K562 (cell line): ENCODE results near the gene DLG3. TPM values are rescaled to one million over a fixed set of nuclear protein-coding genes. Genes with fewer than 3 reads are reported as not detected.

Source experiments
- ARID2 ChIP-seq: fragments of 450-650 bp; IDR thresholded peaks from 2 replicates; pipeline ENCODE4 v1.6.1; 2017; ENCODE audit warnings: antibody characterized with exemption, mild to moderate bottlenecking
- BMI1 ChIP-seq: fragments of 150-350 bp; IDR thresholded peaks from 2 replicates; pipeline ENCODE4 v1.6.1; 2014; ENCODE audit warnings: low read length
- CCNT2 ChIP-seq: IDR thresholded peaks from 2 replicates; pipeline ENCODE4 v1.6.1; 2011; ENCODE audit warnings: borderline replicate concordance, low read depth, mild to moderate bottlenecking, moderate library complexity, mixed read lengths, low read length; ENCODE audit not compliant: insufficient read length; ENCODE audit errors: extremely low read depth
- CHD2 ChIP-seq: IDR thresholded peaks from 2 replicates; pipeline ENCODE4 v1.6.1; 2011; ENCODE audit warnings: low read depth, low read length
- ETV6 ChIP-seq, 3 experiments: fragments of 150-350 bp in 1 of 3; sonication (generic) in 1 of 3; formaldehyde crosslinking in 1 of 3; IDR thresholded peaks; 2 replicates each; pipeline versions ENCODE4 v1.6.1 to v1.8.0; 2014 to 2022; ENCODE audit warnings: borderline replicate concordance in 2 of 3, low read depth in 2 of 3, antibody characterized with exemption in 1 of 3, low read length in 1 of 3, mild to moderate bottlenecking in 1 of 3, missing genetic modification reagents in 1 of 3
- FOXK1 ChIP-seq: sonication (generic); formaldehyde crosslinking; IDR thresholded peaks from 2 replicates; pipeline ENCODE4 v1.8.0; 2022; ENCODE audit warnings: missing genetic modification reagents, mild to moderate bottlenecking, borderline replicate concordance
- GABPA ChIP-seq: fragments of 200-800 bp; sonication (Bioruptor generic); conservative IDR thresholded peaks from 2 replicates; pipeline ENCODE4 v1.6.1; 2016; ENCODE audit warnings: low read depth, missing genetic modification characterization, missing compliant biosample characterization
- HOXB6 ChIP-seq: fragments of 250-450 bp; sonication (Bioruptor Pico); IDR thresholded peaks from 2 replicates; pipeline ENCODE4 v1.5.1; 2022; ENCODE audit warnings: mild to moderate bottlenecking, borderline replicate concordance
- MTA3 ChIP-seq: fragments of 450-650 bp; formaldehyde crosslinking; IDR thresholded peaks from 2 replicates; pipeline ENCODE4 v1.6.1; 2017; ENCODE audit warnings: mild to moderate bottlenecking, borderline replicate concordance
- NCOA2 ChIP-seq, 2 experiments: fragments of 450-650 bp; IDR thresholded peaks; 2 replicates each; pipeline ENCODE4 v1.6.1; 2018; ENCODE audit warnings: mild to moderate bottlenecking in 2 of 2, moderate library complexity in 1 of 2; ENCODE audit not compliant: partially characterized antibody in 2 of 2
- PHTF2 ChIP-seq: fragments of 250-450 bp; sonication (Bioruptor Pico); IDR thresholded peaks from 2 replicates; pipeline ENCODE4 v1.5.0; 2021; ENCODE audit warnings: mild to moderate bottlenecking
- SIX5 ChIP-seq, 2 experiments: IDR thresholded peaks; 2 replicates each; pipeline ENCODE4 v1.6.1; 2011; ENCODE audit warnings: low read length in 2 of 2, borderline replicate concordance in 1 of 2, low read depth in 1 of 2, mild to moderate bottlenecking in 1 of 2, moderate library complexity in 1 of 2; ENCODE audit not compliant: insufficient read depth in 1 of 2
- SMARCC2 ChIP-seq: fragments of 450-650 bp; IDR thresholded peaks from 2 replicates; pipeline ENCODE4 v1.6.1; 2017; ENCODE audit warnings: antibody characterized with exemption, moderate library complexity, mild to moderate bottlenecking, low read depth
- SRSF7 ChIP-seq: fragments of 200-400 bp; formaldehyde crosslinking; optimal IDR thresholded peaks from 2 replicates; pipeline ENCODE3; 2017; ENCODE audit warnings: mild to moderate bottlenecking, low read depth, low read length
- TGIF2 ChIP-seq: sonication (generic); formaldehyde crosslinking; IDR thresholded peaks from 2 replicates; pipeline ENCODE4 v1.8.1; 2022; ENCODE audit warnings: mild to moderate bottlenecking, missing genetic modification reagents, moderate library complexity
- ZBTB7A ChIP-seq: IDR thresholded peaks from 2 replicates; pipeline ENCODE4 v1.6.1; 2011; ENCODE audit warnings: low read depth, mild to moderate bottlenecking, low read length, moderate library complexity, borderline replicate concordance; ENCODE audit not compliant: control insufficient read depth
- ZEB2 ChIP-seq: fragments of 450-650 bp; IDR thresholded peaks from 2 replicates; pipeline ENCODE4 v1.6.1; 2016
- ZNF75A ChIP-seq: fragments of 450-650 bp; formaldehyde crosslinking; IDR thresholded peaks from 2 replicates; pipeline ENCODE4 v1.4.0; 2020; ENCODE audit warnings: mild to moderate bottlenecking
- ZNF830 ChIP-seq: fragments of 250-450 bp; sonication (Bioruptor Pico); IDR thresholded peaks from 2 replicates; pipeline ENCODE4 v1.5.0; 2021; ENCODE audit warnings: mild to moderate bottlenecking
- polyA plus RNA-seq, 8 experiments: library from polyadenylated mRNA; depleted of rRNA in 4 of 8; stranded (reverse) in 5 of 8; unstranded in 3 of 8; fragments of >200 nt; fragmentation: Nextera tagmentation in 2 of 8; fragmentation: Illumina TruSeq in 1 of 8; extraction: Ambion mirVana in 2 of 8; extraction: Trizol in 1 of 8; gene quantifications; 2 replicates each; pipeline versions ENCODE4 v1.2.1 to v1.2.3, GENCODE V29; 2011 to 2014; ENCODE audit warnings: inconsistent platforms in 1 of 8, missing spikeins in 1 of 8
- total RNA-seq, 7 experiments: library from RNA; depleted of rRNA in 6 of 7; stranded (reverse); fragments of >200 nt in 6 of 7; fragmentation: Illumina TruSeq in 2 of 7; extraction: Trizol in 2 of 7; gene quantifications; 2 replicates each; pipeline versions ENCODE4 v1.2.1 to v1.2.3, GENCODE V29; 2011 to 2021; ENCODE audit warnings: low replicate concordance in 1 of 7
- TF ChIP-seq, protein P1 (sequence below), 2 experiments: IDR thresholded peaks in 1 of 2; conservative IDR thresholded peaks in 1 of 2; 2 replicates each; pipeline ENCODE4 v1.6.1; 2016; ENCODE audit warnings: low read depth in 2 of 2, mild to moderate bottlenecking in 1 of 2, missing compliant biosample characterization in 1 of 2, missing genetic modification characterization in 1 of 2, moderate library complexity in 1 of 2
- TF ChIP-seq, protein P2 (sequence below): fragments of 450-650 bp; IDR thresholded peaks from 2 replicates; pipeline ENCODE4 v1.6.1; 2016; ENCODE audit warnings: antibody characterized with exemption
- TF ChIP-seq, protein P3 (sequence below): fragments of 450-650 bp; formaldehyde crosslinking; IDR thresholded peaks from 2 replicates; pipeline ENCODE4 v1.4.0; 2020; ENCODE audit warnings: mild to moderate bottlenecking, mixed read lengths

Gene DLG3
- total and polyA plus RNA-seq, 9 of the 15 experiments (the other 6 are each of a cell fraction or from before 2014, with no cell fraction given) = 3.1 to 15.7 (median 8.8) TPM

DNA sequence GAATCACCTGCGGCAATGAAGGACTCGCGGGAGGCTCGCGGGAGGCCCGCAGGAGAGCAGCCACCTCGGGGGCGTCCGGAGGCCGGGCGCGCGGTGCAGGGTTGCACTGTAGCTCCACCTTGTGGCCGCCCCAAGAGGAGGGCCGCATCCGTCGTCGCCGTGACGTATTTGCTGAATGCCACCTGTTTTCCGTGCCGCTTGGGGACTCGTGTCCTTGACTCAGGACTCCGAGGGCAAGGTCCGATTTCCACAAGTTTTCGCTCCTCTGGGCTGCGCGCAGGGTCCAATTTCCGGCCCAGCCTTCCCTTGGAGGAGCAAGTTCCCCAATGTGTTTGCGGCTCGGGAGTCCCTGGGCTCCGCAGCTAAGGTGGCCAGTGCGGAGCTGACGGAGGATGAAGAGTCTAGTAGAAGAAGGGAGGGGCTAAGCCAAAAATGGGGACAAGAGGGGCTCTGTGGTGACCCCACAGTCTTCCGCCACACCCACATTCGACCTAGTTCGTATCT, 10.7 kb upstream of the DLG3 start (continued):
- TF ChIP-seq, protein P1, sequence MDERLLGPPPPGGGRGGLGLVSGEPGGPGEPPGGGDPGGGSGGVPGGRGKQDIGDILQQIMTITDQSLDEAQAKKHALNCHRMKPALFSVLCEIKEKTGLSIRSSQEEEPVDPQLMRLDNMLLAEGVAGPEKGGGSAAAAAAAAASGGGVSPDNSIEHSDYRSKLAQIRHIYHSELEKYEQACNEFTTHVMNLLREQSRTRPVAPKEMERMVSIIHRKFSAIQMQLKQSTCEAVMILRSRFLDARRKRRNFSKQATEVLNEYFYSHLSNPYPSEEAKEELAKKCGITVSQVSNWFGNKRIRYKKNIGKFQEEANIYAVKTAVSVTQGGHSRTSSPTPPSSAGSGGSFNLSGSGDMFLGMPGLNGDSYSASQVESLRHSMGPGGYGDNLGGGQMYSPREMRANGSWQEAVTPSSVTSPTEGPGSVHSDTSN (CRISPR knock-in tag; IDR thresholded peaks at IDR 0.05; ENCODE audit: low read depth) = no peak
- TF ChIP-seq, protein P1 (tag; conservative IDR thresholded peaks at IDR 0.05; ENCODE audit: low read depth) = no peak
- no peak for TF ChIP-seq ZNF75A (CRISPR knock-in tag)
- TF ChIP-seq CCNT2 = no peak
- no peak for TF ChIP-seq ZNF830
- TF ChIP-seq SRSF7 = no peak
- TF ChIP-seq ZEB2 = no peak
- TF ChIP-seq CHD2 = peak; percentile 28; the same call in 1 of the 2 replicates
- TF ChIP-seq TGIF2 (CRISPR knock-in tag) = no peak
- no peak for TF ChIP-seq FOXK1 (CRISPR knock-in tag)
- no peak for TF ChIP-seq SIX5 (IDR thresholded peaks at IDR 0.05; ENCODE audit: borderline replicate concordance in 1 of 2, insufficient read depth in 1 of 2, low read depth in 1 of 2, low read length in 2 of 2)
- no peak for TF ChIP-seq GABPA (tag)
- no peak for TF ChIP-seq PHTF2 (CRISPR knock-in tag)
- TF ChIP-seq BMI1 = no peak
- TF ChIP-seq, protein P2, sequence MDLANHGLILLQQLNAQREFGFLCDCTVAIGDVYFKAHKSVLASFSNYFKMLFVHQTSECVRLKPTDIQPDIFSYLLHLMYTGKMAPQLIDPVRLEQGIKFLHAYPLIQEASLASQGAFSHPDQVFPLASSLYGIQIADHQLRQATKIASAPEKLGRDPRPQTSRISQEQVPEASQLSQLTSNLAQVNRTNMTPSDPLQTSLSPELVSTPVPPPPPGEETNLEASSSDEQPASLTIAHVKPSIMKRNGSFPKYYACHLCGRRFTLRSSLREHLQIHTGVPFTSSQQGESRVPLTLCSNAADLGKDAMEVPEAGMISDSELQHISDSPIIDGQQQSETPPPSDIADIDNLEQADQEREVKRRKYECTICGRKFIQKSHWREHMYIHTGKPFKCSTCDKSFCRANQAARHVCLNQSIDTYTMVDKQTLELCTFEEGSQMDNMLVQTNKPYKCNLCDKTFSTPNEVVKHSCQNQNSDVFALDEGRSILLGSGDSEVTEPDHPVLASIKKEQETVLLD = no peak
- peak; percentile 68; the same call in 1 of the 2 replicates for TF ChIP-seq ZBTB7A
- no peak for TF ChIP-seq ETV6 (IDR thresholded peaks at IDR 0.05; ENCODE audit: borderline replicate concordance in 1 of 2, low read depth in 2 of 2, low read length in 1 of 2)
- TF ChIP-seq ETV6 (CRISPR knock-in tag; IDR thresholded peaks at IDR 0.05; ENCODE audit: borderline replicate concordance) = no peak
- peak; percentile 95 for TF ChIP-seq ARID2
- TF ChIP-seq, protein P3, sequence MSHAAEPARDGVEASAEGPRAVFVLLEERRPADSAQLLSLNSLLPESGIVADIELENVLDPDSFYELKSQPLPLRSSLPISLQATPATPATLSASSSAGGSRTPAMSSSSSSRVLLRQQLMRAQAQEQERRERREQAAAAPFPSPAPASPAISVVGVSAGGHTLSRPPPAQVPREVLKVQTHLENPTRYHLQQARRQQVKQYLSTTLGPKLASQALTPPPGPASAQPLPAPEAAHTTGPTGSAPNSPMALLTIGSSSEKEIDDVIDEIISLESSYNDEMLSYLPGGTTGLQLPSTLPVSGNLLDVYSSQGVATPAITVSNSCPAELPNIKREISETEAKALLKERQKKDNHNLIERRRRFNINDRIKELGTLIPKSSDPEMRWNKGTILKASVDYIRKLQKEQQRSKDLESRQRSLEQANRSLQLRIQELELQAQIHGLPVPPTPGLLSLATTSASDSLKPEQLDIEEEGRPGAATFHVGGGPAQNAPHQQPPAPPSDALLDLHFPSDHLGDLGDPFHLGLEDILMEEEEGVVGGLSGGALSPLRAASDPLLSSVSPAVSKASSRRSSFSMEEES (CRISPR knock-in tag) = no peak
- TF ChIP-seq SMARCC2 = peak; percentile 89
- TF ChIP-seq NCOA2 (IDR thresholded peaks at IDR 0.05; ENCODE audit: partially characterized antibody in 2 of 2) = no peak
- no peak for TF ChIP-seq HOXB6 (CRISPR knock-in tag)
- no peak; the same call in 1 of the 2 replicates for TF ChIP-seq MTA3
